OCI-LY7 (cell line): Measurements from ENCODE around the gene ANKRD42.

Experiments
- EZH2phosphoT487 ChIP-seq: fragments of 200-600 bp; sonication (generic); IDR thresholded peaks from 2 replicates; pipeline ENCODE4 v1.6.1; 2018; ENCODE audit warnings: low read depth, borderline replicate concordance, mild to moderate bottlenecking, mixed run types, antibody characterized with exemption, low read length, moderate library complexity, mixed read lengths
- TF ChIP-seq, protein P1 (sequence below): fragments of 200-600 bp; sonication (generic); conservative IDR thresholded peaks from 2 replicates; pipeline ENCODE4 v1.5.1; 2014; ENCODE audit warnings: mild to moderate bottlenecking, antibody characterized with exemption, low read length, moderate library complexity, mixed read lengths

DNA sequence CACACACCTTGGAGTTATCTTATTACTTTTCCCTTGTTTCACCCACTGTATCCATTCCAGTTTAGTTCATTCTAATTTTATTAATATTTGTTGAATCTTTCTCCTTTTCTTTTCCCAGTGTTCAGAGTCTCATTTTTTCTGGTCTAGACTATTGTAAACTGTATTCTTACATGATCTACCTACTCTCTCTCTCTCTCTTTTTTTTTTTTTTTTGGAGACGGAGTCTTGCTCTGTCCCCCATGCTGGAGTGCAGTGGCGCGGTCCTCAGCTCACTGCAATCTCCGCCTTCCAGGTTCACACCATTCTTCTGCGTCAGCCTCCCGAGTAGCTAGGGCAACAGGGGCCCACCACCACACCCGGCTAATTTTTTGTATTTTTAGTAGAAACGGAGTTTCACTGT, 2.1 kb downstream of the ANKRD42 start:
- TF ChIP-seq, protein P1, sequence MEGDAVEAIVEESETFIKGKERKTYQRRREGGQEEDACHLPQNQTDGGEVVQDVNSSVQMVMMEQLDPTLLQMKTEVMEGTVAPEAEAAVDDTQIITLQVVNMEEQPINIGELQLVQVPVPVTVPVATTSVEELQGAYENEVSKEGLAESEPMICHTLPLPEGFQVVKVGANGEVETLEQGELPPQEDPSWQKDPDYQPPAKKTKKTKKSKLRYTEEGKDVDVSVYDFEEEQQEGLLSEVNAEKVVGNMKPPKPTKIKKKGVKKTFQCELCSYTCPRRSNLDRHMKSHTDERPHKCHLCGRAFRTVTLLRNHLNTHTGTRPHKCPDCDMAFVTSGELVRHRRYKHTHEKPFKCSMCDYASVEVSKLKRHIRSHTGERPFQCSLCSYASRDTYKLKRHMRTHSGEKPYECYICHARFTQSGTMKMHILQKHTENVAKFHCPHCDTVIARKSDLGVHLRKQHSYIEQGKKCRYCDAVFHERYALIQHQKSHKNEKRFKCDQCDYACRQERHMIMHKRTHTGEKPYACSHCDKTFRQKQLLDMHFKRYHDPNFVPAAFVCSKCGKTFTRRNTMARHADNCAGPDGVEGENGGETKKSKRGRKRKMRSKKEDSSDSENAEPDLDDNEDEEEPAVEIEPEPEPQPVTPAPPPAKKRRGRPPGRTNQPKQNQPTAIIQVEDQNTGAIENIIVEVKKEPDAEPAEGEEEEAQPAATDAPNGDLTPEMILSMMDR, result no peak
- TF ChIP-seq EZH2phosphoT487, result no peak
